ENCODE results near the gene TOR1AIP2.
A peak's percentile ranks its signal among the peaks of the same experiment; 100 is the strongest.

The TOR1AIP2 gene

DNA sequence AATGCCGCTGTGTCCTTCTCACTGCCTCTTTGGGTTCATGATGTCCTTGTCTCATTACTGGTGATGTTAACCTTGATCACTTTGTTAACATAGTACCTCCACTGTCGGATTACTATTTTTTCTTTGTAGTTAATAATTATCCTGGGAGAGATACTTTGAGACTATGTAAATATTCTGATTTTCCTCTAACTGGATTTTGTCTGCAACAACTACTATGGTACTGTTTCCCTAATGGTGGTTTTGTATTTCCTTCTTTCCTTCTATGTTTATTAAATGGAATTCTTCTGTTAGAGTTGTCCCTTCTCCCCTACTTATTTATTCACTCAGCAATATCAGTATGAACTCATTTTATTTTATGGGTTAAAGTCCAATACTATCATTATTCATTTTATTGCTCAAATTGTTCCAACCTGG lies 4.2 kb downstream of the TOR1AIP2 start:
- POLR2A ChIA-PET: no interaction called here

DNA sequence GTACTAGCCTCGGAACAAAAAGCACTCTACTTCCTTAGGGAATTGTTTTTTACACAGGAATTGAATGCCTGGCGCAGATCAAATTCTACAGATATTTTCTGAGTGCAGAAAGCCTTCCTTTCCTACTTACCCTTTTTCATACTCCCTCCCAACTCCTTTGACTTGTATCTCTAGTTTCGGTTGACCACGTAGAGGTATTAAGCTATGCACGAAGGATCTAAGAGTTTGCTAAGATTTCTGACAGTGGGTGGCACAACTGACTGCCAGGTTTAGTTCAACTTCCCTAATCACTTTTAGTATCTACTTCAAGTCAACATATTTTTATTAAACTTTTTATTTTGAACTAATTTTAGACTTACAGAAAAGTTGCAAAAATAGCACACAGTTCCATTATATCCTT lies 5.0 kb downstream of the TOR1AIP2 start:
- POLR2A ChIA-PET: no interaction called here
- CTCF ChIA-PET: interaction anchor here (1.1 to 2.6 kb wide), 4 partner anchors 296 to 315 kb away, joined by 3 to 10 read pairs (median 6); no protein-coding TSS in a partner anchor
- no peak for TF ChIP-seq CTCF (IDR thresholded peaks at IDR 0.05; ENCODE audit: insufficient read depth, low read length, missing control alignments)
- no peak for DNase-seq (ENCODE audit: low read depth, low spot score)
- no peak overlapping the region for H3K4me3 ChIP-seq (ENCODE audit: low read depth, low read length)

More for the DNA sequence above, 4.2 kb downstream of the TOR1AIP2 start:
- TF ChIP-seq CTCF (IDR thresholded peaks at IDR 0.05; ENCODE audit: insufficient read depth, low read length, missing control alignments): no peak
- CTCF ChIA-PET: interaction anchor here (3.1 kb wide), 1 partner anchor 8 kb away, joined by 17 read pairs; no protein-coding TSS in a partner anchor
- no peak for DNase-seq (ENCODE audit: low read depth, low spot score)
- H3K4me3 ChIP-seq (ENCODE audit: low read depth, low read length): no peak overlapping the region

DNA sequence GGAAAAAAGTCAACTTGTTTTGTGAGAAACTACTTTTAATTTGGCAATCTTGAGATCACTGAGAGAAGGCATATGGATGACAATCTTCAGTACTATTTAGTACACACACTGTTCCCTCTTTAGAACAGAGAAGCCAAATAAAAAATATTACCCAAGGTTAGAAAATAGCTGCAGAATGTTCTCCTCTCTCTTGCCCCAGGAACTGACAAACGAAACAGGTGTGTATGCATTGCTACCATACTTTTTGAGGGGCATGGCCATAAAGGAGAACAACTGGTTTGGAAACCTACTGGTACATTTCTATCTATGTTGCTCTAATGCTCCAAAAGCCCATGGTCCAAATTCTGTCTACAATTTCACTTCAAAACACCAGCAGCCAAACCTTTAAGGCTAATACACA lies 5.7 kb downstream of the TOR1AIP2 start:
- TF ChIP-seq CTCF (IDR thresholded peaks at IDR 0.05; ENCODE audit: insufficient read depth, low read length, missing control alignments): no peak
- no peak for DNase-seq (ENCODE audit: low read depth, low spot score)
- ChIA-PET POLR2A (no interaction called here), CTCF (interaction anchor here (1.1 to 2.6 kb wide), 4 partner anchors 297 to 316 kb away, joined by 3 to 10 read pairs (median 6); no protein-coding TSS in a partner anchor)
- no peak overlapping the region for H3K4me3 ChIP-seq (ENCODE audit: low read depth, low read length)

GRCh38 chr1:179870870-179871269 lies 6.7 kb downstream of the TOR1AIP2 start:
- no peak for DNase-seq (ENCODE audit: low read depth, low spot score)
- POLR2A ChIA-PET: no interaction called here
- CTCF ChIA-PET: interaction anchor here (2.3 to 2.6 kb wide), 2 partner anchors 308 to 317 kb away, joined by 8 to 10 read pairs; no protein-coding TSS in a partner anchor
- TF ChIP-seq CTCF (IDR thresholded peaks at IDR 0.05; ENCODE audit: insufficient read depth, low read length, missing control alignments): no peak
- no peak overlapping the region for H3K4me3 ChIP-seq (ENCODE audit: low read depth, low read length)

DNA sequence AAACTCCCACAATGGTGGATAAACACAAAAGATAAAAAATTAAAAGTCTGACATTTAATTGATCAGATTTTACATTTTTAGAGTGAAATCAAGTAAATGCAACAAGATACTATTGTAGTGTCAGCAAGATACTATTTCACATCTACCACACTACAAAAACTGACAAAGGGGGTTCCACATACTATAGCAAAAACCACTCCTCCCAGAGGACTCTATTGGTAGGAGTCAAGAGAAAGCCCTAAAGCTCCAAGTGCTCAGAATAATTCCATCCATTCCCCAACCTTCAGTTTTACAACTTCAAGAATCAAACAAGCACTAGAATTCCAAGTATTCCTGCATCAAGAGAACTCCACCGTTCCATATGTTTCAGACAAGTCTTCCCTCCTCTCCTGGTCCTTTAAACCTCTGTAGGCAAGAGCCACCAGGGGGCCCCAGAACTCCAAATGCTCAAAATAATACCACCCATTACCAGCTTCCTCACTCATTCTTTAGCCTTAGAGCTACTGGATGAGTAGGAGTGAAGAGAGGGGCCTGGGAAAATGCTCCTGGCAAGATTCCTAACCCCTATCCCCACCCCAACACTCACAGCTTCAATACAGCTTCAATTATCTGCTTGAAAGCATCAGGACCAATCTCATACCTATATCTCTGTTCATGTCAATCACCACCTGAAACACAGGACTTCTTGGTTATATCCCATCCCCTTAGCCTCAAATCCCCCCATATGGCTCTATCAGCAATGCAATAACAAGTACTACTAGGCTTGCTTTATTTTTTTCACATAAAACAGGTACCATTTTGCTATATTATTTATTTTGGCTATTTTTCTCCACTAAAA lies 9.9 kb downstream of the TOR1AIP2 start:
- ChIA-PET POLR2A (interaction anchor here (1.0 to 1.1 kb wide), 2 partner anchors 10 to 311 kb away, joined by 3 read pairs; no protein-coding TSS in a partner anchor), CTCF (interaction anchor here (0.7 to 7.6 kb wide), 39 partner anchors 9 to 615 kb away, joined by 3 to 145 read pairs (median 4); partner anchors contain the start of gene TOR1AIP2)
- DNase-seq (ENCODE audit: low read depth, low spot score): no peak
- H3K4me3 ChIP-seq (ENCODE audit: low read depth, low read length): no peak overlapping the region
- TF ChIP-seq CTCF (IDR thresholded peaks at IDR 0.05; ENCODE audit: insufficient read depth, low read length, missing control alignments): peak; percentile 64

DNA sequence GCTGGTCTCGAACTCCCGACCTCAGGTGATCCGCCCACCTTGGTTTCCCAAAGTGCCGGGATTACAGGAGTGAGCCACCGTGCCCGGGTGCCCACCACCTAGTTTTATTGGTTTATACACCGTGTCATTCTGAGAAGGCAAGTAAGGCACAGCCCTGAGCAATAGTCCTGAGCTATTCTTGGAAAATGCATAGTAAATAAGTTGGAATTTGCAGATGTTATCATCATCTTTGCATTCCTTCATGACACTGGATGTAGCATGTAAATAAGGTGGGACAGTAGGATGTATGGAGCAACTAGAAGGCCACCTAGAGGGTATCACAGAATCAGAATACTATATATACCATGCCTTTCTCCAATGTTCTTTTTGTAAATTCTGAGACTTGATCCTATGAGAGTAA lies 11.0 kb downstream of the TOR1AIP2 start:
- ChIA-PET POLR2A (no interaction called here), CTCF (interaction anchor here (0.7 to 7.6 kb wide), 28 partner anchors 8 to 372 kb away, joined by 3 to 145 read pairs (median 6); partner anchors contain the start of gene TOR1AIP2)

More for the DNA sequence above, 11.0 kb downstream of the TOR1AIP2 start:
- H3K4me3 ChIP-seq (ENCODE audit: low read depth, low read length): no peak overlapping the region
- no peak for DNase-seq (ENCODE audit: low read depth, low spot score)
- no peak for TF ChIP-seq CTCF (IDR thresholded peaks at IDR 0.05; ENCODE audit: insufficient read depth, low read length, missing control alignments)
